NK-92 treated with Interleukin-12 subunit alpha and Interleukin-12 subunit beta, amount 100 ng/mL, for 24 hours (cell line): Measurements from ENCODE around the gene IQCM.

Experiments
- DNase-seq: peaks from one replicate; lab custom pipeline; 2025; lab: John Stamatoyannopoulos, UW

Gene IQCM

DNA sequence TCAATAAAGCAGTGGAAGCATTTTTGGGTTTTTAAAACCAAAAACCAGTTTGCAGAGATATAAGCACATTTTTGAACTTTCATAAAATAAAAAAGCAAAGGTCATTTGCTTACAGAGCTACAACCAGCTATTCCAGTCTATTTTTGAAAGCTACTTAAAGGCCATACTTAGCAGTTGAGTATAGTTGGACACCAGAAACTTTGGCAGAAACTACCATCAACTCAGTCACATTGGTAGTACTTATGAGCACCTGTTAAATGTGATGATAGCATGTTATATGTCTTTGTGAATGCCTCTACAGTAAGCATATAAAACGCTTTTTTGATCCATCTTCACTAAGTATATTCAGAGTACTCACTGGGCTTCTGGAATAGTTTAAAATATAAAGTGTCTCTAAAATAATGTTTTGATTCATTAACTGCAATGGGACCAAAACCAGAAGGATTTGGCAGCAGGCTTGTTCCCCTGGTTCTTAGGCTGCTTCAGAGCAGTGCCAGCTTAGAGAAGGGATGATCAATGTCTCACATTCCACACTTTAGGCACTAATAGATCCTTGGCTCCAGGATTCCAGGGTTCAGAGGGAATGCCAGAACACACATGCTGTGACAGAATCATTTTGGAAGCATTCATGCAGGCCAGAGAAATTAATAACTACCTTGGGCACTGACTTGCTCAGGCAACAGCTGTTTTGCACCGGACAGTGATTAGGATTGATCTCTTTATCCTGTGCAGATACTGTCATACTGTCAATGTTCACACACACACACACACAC lies 103.9 kb downstream of the IQCM start:
- no peak for DNase-seq

DNA sequence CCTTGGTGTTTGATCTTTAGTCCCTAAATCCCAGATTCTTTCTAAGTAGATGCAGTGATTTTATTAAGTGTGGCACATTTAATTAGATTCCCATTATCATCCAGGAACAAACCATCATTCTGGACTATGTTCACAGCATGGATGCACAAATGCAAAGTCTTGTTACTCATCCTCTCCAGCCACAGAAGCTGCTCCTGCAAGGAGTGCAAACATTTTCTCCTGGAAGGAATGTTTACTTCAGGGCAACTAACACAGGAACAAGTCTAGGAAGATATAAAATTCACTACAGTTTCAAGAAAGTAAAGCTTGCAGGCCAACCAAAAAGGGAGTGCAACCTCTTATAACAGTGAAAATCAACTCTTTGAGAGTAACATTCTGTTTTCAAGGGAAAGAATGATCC lies 106.0 kb downstream of the IQCM start:
- DNase-seq = no peak

DNA sequence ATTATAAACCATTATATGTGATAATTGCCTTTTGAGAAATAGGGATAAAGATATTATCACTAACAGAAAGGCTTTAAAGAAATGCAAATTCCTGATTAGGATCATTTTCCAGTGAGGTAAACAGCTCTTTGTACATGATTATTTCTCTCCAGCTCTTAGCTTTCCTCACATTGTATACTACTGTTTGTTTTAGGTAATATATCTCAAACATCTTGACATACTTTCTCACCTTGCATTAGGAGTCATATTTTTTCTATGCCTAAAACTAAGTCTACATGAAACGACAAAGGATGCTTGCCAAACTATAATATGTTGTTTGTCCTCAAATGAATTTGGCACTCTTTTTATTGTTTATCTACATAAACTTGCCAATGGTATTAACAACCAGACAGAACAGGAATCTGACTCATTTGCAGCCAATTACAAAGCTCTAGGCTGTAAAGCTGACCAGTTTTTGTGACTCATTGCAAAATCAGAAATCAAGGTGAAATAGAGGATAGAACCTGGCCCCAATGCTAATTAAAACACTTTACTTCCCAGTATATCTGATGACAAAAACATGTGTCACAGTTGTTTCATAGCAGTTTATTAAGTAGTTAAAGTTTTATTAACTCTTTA lies 107.0 kb downstream of the IQCM start:
- no peak for DNase-seq

DNA sequence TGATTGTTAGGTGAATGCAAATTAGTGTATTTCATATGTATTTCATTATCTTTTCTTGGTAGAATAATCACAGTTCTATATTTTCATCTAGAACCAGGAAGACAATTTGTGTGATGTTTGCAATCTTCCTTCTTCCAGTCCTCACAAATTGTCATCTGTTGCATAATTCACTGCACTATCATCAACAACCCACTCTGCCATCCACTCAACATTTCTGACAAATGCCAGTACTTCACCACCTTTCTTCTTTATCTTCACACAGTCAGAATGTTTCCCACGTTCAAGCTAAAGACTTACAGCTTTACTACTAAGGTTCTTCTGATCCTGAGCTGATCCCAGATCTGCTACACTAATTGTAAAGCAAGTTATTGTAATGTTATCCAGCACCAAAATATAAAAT lies 107.8 kb downstream of the IQCM start:
- no peak for DNase-seq

DNA sequence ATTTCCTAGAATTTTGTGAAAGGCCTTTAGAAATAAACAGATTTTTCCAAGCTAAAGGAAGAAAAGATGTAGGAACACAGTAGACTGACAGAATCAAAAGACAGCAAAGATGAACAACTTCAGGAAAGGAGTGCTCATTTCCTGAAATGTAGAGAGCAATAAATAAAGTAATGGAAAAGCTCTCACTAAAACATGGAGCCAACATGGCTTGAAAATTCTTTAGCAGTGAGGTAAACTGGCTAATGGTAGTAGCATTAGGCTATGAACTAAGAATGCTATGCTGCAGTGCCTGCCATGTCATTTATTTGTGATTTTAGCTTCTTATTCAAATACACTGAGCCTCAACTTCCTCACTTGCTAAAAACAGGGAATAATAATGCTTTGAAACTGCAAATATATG lies 108.7 kb downstream of the IQCM start:
- no peak for DNase-seq

DNA sequence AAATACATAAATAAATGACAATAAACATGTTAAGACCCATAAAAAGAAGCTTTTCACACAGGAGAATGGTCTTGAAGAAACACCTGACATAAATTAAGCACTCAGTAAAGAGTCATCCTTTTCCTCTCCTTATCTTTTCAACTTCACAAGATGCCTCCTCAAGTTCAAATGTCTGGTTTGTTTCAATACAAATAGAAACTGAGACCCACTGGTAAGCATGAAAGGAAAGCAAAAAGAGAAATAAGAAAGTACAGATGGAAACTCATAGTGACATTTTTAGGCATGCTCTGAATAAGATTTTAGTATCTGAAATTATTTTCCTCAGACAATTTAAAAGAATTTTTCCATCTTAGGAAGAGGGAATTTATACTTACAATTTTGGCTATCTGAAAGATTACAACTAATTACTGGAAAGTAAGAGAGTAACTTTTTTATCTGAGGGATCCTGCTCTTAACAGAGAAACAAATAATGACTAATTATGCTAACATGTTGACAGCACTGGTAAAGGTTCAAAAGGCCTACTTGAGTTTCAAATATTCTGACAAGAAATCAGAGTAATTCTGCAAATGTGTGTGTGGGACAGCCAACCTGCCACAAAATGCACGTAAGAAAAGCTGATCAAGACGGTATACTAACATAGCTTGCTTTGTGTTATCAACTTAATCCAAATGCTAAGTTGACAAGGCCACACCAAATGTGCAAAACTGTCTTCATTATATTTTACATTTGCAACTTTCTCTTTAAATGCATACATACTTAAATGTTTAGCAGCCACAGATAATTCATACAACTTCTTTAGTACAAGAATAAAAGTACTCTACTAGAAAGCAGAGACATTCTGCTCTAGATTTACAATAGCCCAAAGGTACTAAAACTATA lies 113.0 kb downstream of the IQCM start:
- no peak for DNase-seq

DNA sequence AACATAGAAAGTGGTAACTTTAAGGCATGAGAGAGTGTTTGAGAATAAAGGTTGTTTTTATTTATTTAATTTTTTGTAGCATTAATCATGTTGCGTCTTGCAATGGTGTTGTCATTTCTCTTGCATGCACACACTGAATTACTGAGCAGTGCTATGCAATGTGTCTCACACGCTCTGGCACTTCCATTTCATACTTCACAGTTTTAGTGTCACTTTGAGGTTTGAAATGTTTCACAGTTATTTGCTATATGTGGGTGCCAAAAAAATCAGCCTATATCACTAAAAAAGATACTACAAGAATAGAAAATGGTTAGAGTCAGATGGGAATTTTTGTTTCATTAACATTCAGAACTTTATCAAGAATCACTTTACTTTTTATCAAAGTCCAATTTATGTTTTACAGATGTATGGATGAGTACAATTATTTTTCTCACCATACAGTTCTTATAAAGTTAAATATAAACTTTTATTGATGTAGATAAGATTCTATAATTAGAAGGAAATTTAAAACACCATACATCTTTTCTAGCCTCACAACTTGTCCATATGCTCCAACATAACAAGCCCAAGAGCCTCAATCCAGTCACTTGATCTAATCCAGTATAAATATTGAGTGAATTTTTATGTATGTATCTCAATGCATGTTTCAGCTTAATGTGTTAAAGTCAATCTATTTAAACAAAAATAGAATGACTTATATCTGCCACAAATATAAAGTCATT lies 114.0 kb downstream of the IQCM start:
- no peak for DNase-seq

DNA sequence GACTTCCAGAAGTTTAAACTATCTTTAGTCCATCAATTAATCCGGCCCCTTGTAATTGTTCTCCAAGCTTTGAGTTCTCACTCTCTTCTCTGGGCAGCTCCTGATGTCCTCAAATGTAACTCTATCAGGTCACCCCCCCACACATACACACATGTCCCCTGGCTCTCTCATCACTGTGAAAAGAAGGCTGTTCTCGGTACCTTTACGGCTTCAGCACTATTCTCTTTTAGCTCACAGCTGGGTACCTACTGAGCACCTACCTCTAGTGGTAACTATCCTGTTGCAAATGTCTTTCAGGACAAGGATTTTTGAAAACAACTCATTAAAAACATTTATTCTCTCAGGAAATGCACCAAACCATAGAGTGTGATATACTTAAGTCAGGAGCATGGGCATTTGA lies 115.4 kb downstream of the IQCM start:
- no peak for DNase-seq

DNA sequence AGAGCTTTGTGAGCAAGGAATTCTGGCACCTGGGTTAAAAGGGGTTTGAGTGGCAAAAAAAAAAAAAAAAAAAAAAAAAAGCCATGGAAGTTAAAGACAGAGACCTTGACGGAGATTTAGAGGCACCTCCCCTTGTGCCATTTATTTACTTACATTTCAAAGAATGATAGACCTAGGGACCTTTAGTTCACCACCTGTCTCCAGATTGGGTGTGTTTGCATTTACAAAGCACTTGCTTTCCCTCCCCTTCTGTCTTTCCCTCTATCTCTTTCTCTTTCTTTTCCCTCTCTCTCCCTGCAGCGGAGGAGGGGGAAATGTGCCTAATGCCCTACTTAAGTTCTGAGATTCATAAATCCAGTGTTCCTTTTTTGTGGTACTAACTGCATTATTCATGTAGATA lies 116.0 kb downstream of the IQCM start:
- no peak for DNase-seq

DNA sequence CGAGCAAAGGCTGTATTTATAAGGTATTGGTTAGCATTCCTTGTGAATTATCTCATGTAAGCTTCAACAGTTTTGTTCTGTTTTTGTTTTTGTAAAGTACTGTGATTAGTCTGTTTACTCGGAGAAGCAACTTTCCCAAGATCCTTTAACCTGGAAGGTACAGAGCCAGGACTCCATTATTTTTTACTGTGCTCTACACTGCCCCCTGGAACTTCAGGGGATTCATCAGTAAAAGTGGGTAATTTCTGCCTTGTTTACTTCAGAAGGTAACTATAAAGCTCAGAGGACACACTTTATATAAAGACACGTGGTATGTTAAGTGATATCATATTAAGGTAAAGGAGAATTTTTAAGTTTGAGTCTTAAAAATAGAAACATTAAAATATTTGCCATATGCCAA lies 124.9 kb downstream of the IQCM start:
- DNase-seq = no peak

DNA sequence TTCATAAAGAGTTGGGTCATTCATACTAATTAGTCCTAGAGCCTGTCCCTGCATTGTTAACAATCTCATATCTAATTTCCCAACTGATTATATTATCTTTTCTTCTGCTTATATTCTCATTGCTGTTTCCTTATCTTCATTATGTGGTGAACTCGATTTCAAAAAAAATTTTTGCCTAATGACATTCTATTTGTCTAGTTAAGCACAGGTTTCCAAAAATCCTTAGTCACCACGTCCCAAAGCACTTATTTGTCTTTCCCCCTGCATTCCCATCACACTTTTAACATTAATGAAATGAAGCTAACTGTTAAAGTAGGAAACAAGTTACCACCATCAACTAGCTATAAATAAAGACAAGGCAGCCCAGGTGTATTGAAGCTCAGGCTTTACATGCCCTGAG lies 131.1 kb downstream of the IQCM start:
- no peak for DNase-seq

DNA sequence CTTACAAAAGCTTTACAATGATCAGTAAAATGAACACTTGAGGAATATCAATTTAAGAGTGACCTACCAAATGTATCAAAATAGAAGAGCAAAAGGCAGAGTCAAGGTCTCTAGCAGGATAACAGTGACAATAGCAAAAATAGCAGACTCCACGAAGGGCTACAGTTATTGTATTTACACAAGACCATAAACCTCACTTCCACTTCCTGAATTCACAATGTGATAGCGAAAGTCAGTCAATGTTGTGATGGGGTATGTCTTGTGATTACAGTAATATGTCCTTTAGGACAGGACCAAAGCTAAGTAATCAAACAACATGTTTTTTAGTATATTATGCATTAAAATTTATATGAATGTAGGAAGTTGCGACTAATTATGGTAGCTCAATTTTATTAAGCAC lies 139.6 kb downstream of the IQCM start:
- DNase-seq = no peak

DNA sequence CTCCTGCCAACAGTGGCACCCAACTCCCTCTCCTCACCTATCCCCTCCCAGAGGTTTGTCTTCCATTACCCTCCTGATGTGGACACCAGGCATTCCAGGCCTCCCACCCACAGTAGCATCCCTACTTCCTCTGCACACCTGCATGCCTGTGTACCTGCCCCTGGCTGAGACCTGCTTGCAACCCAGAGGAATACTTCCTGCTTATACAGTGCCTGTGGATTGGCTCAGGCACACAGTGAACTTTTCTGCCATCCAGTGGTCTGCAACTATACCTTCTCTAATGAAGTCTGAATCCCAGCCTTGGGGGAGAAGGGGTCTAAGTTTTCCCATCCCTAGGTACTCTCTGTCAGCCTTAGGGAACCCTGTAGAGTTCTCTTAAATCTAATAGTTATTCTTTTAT lies 169.9 kb downstream of the IQCM start:
- DNase-seq = no peak

DNA sequence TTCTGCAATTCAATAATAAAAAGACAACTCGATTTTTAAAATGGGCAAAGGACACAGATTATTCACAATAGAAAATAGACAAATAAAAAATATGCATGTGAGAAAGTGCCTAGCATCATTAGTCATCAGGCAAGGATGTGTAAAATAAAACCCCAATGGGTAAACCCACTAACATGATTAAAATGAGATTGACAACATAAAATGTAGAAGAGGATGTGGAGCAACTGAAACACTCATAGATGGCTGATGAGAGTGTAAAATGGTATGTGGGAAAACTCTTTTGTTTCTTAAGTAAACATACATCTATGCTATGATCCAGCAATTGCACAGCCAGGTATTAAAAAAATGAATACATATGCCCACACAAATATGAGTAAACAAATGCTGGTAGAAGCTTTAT lies 177.6 kb downstream of the IQCM start:
- DNase-seq = no peak

DNA sequence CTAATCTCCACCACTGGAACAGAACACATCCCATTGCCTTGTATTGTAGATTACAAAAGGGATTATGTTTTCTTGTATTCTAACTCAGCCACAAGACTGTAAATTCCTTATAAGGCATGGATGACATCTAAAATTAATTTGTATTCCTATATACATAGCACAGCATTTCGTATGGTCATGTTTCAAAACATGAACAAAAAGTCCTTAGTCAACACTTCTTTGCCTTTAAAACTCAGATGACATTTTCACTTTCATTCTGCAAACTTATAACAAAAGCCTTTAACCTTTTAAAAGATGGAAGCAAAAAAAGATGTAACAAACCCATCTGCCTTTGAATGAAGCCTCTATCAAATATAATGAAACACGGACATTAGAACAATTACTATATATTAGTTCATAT lies 181.3 kb downstream of the IQCM start:
- no peak for DNase-seq

DNA sequence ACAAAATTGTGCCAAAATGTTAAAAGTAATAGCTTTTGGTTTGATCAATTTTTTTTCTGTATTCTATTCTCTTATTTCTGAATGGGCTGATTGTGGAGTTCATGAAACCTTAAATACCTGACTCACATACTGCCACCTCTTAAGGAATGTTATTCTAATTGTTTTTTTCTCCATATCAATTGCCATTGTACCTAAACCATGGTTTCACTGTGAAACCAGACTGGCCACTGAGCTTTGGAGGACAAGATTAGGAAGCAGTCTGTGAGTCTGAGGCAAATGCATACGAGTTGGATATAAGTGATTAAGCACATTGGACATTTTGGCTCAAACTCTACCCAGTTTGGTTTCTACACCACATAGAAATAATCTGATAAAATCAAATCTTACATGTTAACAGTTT lies 184.0 kb downstream of the IQCM start:
- no peak for DNase-seq

DNA sequence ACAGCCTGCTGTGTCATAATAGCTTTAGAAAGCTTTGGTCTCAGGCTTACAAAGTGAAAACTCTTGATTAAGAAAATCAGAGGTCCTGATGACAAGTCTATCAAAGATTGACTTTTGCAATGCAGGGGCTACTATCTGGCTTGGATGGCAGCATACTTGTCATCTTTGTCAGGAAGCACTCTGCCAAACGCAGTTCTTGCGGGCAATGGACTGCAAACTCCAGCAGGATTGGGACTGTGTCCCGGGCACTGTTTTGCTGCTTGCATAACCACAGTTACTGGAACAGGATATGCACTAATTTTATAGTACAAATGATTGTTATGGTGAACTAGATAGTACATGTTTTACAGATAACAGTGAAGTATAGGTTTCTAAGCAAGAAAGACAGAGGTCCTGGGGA lies 185.6 kb downstream of the IQCM start:
- DNase-seq = no peak

DNA sequence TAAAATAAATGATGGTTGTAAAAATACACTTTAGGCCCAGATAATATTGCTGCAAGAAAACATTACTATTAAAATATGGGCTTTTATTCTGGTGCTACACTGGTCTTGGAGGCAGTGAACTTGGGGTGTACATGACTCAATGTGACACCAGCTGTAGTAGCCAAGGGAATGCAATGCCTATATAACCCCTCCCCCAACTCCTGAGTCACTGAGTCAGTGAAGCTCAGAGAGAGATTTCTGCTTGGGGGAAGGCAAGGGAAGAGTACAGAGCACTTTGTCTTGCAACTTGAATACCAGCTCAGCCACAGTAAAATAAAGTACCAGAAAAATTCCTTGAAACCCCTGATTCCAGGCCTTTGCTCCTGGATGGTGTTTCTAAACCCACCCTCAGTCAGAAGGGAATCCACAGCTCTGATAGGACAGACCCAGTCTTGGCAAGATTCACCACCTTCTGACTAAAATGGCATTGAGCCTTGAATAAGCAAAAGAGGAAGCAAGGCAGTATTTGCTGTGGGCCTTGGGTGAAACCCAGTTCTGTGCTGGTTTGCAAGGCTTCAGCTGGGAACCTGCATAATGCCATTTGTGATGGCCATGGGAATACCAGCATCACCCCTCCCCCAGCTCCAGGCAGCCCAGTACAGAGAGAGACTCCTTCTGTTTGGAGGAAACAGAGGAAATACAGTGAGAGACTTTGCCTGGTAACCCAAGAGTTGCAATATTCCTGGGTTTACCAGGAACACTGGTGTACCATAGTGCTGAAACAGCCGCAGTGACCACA lies 209.9 kb downstream of the IQCM start:
- DNase-seq = no peak

DNA sequence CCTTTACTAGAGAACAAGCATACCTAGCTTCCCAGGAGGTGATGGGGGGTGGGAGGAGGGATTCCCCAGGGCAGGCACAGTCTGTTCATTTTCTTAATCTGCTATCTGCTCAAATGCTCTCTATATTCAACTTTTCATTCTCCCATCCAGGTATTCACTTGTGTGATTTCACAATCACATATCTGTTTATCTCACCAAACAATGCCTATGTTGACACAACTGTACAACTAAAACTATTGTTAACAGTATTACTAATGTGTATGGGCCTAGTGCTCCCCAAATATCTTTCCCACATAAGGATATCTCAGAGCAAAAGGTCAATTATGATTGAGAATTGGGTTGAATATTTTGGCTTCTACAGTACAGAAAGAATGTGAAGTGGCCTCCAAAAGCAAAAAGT lies 210.8 kb downstream of the IQCM start:
- no peak for DNase-seq

DNA sequence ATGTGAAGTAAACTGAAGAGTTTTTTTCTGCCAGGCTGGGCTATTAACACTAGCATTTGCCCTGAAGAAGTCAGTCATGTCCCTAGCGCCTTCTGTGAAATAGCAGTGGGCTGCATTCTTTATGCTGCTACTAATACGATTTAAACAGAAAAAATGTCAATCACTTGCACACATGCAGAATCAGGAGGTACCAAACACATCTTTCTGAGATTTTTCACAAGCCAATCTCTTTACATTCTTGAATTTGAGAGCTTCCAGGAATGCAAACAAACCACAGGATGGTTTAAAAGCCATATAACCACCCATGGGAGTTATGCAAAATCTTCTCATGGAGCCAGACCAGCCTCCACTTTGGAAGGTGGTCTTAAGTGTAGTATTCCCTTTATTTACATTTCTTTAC lies 220.1 kb downstream of the IQCM start:
- no peak for DNase-seq

DNA sequence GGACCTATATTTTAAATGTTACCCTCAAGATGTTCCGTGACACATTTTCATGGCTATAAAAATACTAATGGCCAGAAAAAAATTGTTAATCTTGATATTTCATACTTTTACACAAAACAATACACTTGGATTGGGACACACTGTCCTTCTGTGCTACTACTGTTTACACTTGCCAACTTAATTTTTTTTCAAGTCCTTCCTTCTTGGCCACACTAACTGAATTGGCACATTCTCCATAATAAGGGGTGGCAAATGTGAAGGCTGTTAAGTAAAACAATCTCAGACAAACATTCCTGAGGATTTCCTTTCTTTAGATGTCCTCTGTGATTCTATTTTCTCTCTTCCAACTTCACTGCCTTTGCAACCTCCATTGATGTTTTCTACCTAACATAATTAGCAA lies 225.8 kb downstream of the IQCM start:
- no peak for DNase-seq

DNA sequence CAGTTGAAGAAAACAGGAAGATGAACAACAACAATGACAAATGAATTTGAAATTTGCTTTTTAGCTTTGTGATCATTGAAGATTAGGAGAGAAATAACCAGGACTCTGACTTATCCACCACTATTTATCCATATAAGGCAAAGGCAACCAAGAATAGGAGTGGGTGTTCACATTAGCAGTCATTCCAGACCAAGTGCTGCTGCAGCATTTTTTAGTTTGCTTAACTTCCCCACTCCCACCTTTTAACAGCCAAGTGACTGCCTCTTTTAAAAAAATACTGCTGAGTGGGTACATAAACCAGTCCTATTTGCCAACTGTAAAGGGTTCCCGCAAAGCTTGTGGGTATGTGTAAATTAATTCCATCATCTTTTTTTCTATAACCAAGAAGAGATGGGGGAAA lies 230.9 kb downstream of the IQCM start:
- DNase-seq = no peak
